22Rv1 (cell line): ENCODE measurements around the gene PODXL.

ENCODE experiments used
- H3K27ac ChIP-seq: fragments of 450-650 bp; 2 replicates; pipeline ENCODE4 v1.5.1; 2017
- ZFX ChIP-seq: fragments of 450-650 bp; IDR thresholded peaks from 2 replicates; pipeline ENCODE4 v1.6.1; 2017; ENCODE audit warnings: antibody characterized with exemption, borderline replicate concordance
- TF ChIP-seq, protein P1 (sequence below): fragments of 450-650 bp; IDR thresholded peaks from 2 replicates; pipeline ENCODE4 v1.5.1; 2017; ENCODE audit warnings: mild to moderate bottlenecking

The PODXL gene

DNA sequence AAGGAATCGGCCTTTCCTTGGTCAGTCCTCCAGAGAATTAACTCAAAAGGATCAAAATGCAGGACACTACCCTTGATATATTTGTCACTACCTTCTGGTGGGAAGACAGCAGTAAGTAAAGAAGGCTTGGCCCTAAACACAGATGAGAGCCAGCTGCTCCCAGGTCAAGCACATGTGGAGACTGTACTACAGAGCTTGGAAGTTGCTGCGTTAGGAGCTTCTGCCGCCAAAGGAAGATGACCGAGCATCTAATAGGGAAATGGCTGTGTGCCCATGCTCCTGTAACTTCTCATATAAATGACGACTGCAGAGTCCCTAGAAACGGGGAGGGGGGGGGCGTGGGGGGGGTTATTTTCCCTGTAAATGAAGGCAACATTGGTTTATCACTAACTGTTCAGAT is 59.0 kb downstream of the PODXL start:
- TF ChIP-seq, protein P1, sequence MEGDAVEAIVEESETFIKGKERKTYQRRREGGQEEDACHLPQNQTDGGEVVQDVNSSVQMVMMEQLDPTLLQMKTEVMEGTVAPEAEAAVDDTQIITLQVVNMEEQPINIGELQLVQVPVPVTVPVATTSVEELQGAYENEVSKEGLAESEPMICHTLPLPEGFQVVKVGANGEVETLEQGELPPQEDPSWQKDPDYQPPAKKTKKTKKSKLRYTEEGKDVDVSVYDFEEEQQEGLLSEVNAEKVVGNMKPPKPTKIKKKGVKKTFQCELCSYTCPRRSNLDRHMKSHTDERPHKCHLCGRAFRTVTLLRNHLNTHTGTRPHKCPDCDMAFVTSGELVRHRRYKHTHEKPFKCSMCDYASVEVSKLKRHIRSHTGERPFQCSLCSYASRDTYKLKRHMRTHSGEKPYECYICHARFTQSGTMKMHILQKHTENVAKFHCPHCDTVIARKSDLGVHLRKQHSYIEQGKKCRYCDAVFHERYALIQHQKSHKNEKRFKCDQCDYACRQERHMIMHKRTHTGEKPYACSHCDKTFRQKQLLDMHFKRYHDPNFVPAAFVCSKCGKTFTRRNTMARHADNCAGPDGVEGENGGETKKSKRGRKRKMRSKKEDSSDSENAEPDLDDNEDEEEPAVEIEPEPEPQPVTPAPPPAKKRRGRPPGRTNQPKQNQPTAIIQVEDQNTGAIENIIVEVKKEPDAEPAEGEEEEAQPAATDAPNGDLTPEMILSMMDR = no peak
- no peak for TF ChIP-seq ZFX
- no peak overlapping the region for H3K27ac ChIP-seq

DNA sequence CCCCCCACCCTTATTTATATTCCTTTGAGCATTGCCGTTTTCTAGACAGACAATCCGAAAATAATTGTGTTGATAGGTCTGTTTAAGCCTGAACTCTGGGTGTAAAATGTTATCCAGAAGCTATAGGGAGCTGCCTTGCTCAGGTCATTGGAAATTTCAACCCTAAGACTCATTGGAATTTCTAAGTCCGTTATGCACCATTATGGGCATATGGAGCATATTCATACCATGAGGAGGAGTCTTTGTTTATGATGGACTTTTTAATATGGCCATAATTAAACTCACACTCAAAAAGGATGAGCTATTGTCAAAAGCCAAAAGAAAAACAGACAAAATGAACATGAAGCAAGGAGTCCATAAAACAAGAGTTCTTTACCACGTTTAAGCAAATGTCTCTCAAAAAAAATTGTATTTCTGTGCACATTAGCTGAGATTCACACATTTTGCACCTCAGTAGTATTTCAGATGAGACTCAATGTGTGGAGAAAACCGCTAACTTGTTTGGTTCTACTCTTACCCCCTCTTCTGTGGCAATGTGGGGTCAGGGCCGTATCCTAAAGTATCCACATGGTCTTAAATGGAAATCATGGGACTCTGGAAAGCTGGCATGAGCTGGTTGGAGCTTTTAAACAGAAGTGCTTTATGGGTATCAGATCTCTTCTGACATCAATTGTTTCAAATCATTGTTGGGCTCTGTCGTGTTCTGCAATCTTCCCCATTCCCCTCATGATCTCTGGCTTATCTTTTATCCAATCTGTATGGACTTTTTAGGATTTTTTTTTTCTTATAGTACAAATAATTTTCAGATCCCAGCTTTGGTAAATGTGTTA is 60.5 kb downstream of the PODXL start:
- H3K27ac ChIP-seq = no peak overlapping the region
- TF ChIP-seq ZFX = no peak
- TF ChIP-seq, protein P1 = no peak

- no peak overlapping the region for H3K27ac ChIP-seq
- TF ChIP-seq, protein P1 = no peak
- no peak for TF ChIP-seq ZFX
These were observed 62.2 kb downstream of the PODXL start for GRCh38 chr7:131494182-131494581.

GRCh38 chr7:131493581-131493980 is 62.8 kb downstream of the PODXL start:
- H3K27ac ChIP-seq = no peak overlapping the region

DNA sequence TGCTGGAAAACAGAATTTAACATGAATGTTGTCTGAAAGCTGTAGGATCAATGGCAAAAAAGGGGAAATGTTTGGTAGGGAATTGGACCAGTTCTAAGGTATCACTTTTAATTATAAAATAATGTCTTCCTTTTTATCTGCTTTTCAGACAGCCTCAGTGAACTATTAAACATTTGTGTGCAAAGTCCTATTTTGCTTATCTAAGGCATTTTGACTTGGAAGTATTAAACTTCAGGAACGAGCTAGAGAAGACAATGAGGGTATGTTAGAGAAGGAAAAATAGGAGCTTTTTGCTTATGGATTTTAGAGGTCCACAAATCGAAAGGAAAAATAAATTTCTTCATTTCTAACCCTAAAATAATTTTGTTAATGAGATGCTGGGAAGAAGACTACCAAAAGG is 63.3 kb downstream of the PODXL start:
- TF ChIP-seq ZFX = no peak
- TF ChIP-seq, protein P1 = no peak

More at GRCh38 chr7:131493581-131493980, 62.8 kb downstream of the PODXL start:
- TF ChIP-seq, protein P1 = no peak
- no peak for TF ChIP-seq ZFX

GRCh38 chr7:131489881-131490280 is 66.5 kb downstream of the PODXL start:
- TF ChIP-seq, protein P1 = no peak
- no peak for TF ChIP-seq ZFX
- H3K27ac ChIP-seq = no peak overlapping the region

More for the DNA sequence above, 63.3 kb downstream of the PODXL start:
- H3K27ac ChIP-seq = no peak overlapping the region

GRCh38 chr7:131489196-131489595 is 67.2 kb downstream of the PODXL start:
- TF ChIP-seq, protein P1 = no peak
- no peak for TF ChIP-seq ZFX
- no peak overlapping the region for H3K27ac ChIP-seq
